Suprapubic skin (tissue), 3 donors: ENCODE data around the gene CACNB3.

Source experiments
- POLR2AphosphoS5 ChIP-seq, 3 donors: sonication (generic); formaldehyde crosslinking; IDR thresholded peaks; one replicate each; pipeline ENCODE4 v1.6.1; 2017; ENCODE audit warnings: antibody characterized with exemption in 3 of 3
- TF ChIP-seq, protein P1 (sequence below), 2 donors: fragments of 200-600 bp in 1 of 2; fragments of 450-650 bp in 1 of 2; sonication (generic) in 1 of 2; IDR thresholded peaks; one replicate each; pipeline ENCODE4 v1.5.1; 2016 to 2019; ENCODE audit warnings: antibody characterized with exemption in 2 of 2, mild to moderate bottlenecking in 1 of 2, moderate library complexity in 1 of 2

DNA sequence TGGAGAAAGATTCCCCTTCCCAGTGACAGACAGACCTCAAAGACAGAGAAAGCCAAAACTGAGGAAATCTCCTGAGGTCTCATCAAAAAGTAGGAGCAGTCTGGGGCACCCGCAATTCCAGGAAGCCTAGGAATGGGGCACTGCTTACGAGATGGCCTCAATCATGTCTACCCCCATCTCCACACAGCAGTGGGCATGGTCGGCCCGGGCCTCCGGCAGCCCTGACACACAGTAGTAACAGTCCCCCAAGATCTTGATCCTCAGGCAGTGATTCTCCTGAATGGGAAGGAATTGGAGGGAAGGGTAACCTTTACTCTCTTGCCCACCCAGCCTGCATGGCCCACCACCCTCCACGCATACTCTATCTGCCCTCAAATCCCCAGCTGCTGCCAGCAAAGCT, 41.3 kb upstream of the CACNB3 start:
- TF ChIP-seq, protein P1, sequence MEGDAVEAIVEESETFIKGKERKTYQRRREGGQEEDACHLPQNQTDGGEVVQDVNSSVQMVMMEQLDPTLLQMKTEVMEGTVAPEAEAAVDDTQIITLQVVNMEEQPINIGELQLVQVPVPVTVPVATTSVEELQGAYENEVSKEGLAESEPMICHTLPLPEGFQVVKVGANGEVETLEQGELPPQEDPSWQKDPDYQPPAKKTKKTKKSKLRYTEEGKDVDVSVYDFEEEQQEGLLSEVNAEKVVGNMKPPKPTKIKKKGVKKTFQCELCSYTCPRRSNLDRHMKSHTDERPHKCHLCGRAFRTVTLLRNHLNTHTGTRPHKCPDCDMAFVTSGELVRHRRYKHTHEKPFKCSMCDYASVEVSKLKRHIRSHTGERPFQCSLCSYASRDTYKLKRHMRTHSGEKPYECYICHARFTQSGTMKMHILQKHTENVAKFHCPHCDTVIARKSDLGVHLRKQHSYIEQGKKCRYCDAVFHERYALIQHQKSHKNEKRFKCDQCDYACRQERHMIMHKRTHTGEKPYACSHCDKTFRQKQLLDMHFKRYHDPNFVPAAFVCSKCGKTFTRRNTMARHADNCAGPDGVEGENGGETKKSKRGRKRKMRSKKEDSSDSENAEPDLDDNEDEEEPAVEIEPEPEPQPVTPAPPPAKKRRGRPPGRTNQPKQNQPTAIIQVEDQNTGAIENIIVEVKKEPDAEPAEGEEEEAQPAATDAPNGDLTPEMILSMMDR (IDR thresholded peaks at IDR 0.05): no peak
- no peak for TF ChIP-seq POLR2AphosphoS5 (IDR thresholded peaks at IDR 0.05)
